ENCODE measurements around the gene TPP1.
A peak's percentile ranks its signal among the peaks of the same experiment; 100 is the strongest.

TPP1 gene

GRCh38 chr11:6626971-6627761 lies 7.9 kb upstream of the TPP1 start:
- no peak for DNase-seq

GRCh38 chr11:6625832-6626420 lies 6.7 kb upstream of the TPP1 start:
- DNase-seq, result no peak

- no peak for DNase-seq
Observed at GRCh38 chr11:6625156-6625831, 6.1 kb upstream of the TPP1 start.

GRCh38 chr11:6623391-6624363 lies 4.5 kb upstream of the TPP1 start:
- DNase-seq, result no peak

GRCh38 chr11:6622261-6623171 lies 3.3 kb upstream of the TPP1 start:
- DNase-seq, result no peak

- no peak for DNase-seq
Observed at GRCh38 chr11:6621711-6622211, 2.5 kb upstream of the TPP1 start.

- no peak for DNase-seq
Observed at GRCh38 chr11:6620636-6621035, 1.4 kb upstream of the TPP1 start.

- DNase-seq, result peak; percentile 44
Observed at GRCh38 chr11:6618117-6619003, 862 bp downstream of the TPP1 start.

- DNase-seq, result no peak
Observed at GRCh38 chr11:6617315-6617781, 1.9 kb downstream of the TPP1 start.

GRCh38 chr11:6616596-6617250 lies 2.5 kb downstream of the TPP1 start:
- no peak for DNase-seq

- DNase-seq, result no peak
Observed at GRCh38 chr11:6615882-6616585, 3.2 kb downstream of the TPP1 start.

GRCh38 chr11:6615046-6615445 lies 4.2 kb downstream of the TPP1 start:
- no peak for DNase-seq

GRCh38 chr11:6614446-6614845 lies 4.8 kb downstream of the TPP1 start:
- DNase-seq, result no peak

- no peak for DNase-seq
Observed at GRCh38 chr11:6613496-6613895, 5.7 kb downstream of the TPP1 start.

- peak; percentile 94 for DNase-seq
Observed at GRCh38 chr11:6612213-6613041, 6.8 kb downstream of the TPP1 start, which contains the start of gene TAF10. TSS of gene TAF10 (minus strand) at chr11:6612216. CDS start at chr11:6612189, 27 bp downstream.

- DNase-seq, result no peak
Observed at GRCh38 chr11:6611963-6612212, 7.3 kb downstream of the TPP1 start.

- DNase-seq, result no peak
Observed at GRCh38 chr11:6611092-6611962, 7.9 kb downstream of the TPP1 start.
